Fibroblast of mammary gland (primary cell): Measurements from ENCODE around the gene CA10.

Experiments
- DNase-seq: peaks from one replicate; pipeline ENCODE4 v3.0.0-alpha.2; 2010; ENCODE audit warnings: low read depth
- H3K4me3 ChIP-seq: 2 replicates; pipeline ENCODE4 v1.5.1; 2011; ENCODE audit warnings: low read depth, mild to moderate bottlenecking, low read length, moderate library complexity; ENCODE audit not compliant: control insufficient read depth
- TF ChIP-seq, protein P1 (sequence below): conservative IDR thresholded peaks from 2 replicates; pipeline ENCODE4 v1.5.1; 2011; ENCODE audit warnings: low read depth, low read length, inconsistent platforms; ENCODE audit not compliant: control insufficient read depth, insufficient read depth

The CA10 gene

DNA sequence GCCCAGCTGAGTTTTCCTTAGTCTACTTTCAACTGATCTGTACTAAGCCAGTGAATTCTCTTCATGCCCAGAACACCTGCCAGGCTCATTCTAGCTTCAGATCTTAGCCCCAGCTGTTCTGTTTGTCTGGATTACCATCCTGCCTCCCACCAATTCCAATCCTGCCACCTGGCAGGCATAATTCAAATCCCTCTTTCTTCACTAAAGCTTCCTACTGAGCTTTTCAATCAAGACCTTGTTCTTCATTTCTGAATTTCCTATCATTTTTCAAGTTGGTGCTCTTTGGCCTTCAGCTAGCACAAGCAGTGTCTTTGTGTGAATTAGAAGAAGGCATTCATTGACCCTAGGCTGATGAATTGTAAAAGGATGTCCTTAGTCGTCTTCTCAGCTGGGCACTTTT, 540.5 kb downstream of the CA10 start:
- TF ChIP-seq, protein P1, sequence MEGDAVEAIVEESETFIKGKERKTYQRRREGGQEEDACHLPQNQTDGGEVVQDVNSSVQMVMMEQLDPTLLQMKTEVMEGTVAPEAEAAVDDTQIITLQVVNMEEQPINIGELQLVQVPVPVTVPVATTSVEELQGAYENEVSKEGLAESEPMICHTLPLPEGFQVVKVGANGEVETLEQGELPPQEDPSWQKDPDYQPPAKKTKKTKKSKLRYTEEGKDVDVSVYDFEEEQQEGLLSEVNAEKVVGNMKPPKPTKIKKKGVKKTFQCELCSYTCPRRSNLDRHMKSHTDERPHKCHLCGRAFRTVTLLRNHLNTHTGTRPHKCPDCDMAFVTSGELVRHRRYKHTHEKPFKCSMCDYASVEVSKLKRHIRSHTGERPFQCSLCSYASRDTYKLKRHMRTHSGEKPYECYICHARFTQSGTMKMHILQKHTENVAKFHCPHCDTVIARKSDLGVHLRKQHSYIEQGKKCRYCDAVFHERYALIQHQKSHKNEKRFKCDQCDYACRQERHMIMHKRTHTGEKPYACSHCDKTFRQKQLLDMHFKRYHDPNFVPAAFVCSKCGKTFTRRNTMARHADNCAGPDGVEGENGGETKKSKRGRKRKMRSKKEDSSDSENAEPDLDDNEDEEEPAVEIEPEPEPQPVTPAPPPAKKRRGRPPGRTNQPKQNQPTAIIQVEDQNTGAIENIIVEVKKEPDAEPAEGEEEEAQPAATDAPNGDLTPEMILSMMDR: no peak
- no peak overlapping the region for H3K4me3 ChIP-seq
- no peak for DNase-seq

DNA sequence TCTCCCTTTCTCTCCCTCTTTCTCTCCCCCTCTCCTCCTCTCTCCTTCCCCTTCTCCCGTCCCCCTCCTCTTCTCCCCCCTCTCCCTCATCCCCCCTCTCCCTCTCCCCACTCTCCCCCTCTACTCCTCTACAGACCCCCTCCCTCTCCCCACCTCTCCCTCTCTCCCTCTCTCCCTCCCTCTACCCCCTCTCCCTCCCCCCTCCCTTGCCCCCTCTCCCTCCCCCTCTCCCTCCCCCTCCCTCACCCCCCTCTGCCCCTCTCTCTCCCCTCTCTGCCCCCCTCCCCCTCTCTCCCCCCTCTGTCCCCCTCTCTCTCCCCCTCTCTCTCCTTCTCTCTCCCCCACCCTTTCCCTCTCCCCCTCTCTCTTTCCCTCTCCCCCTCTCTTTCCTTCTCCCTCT, 545.3 kb downstream of the CA10 start:
- DNase-seq: no peak
- H3K4me3 ChIP-seq: no peak overlapping the region
- TF ChIP-seq, protein P1: no peak

DNA sequence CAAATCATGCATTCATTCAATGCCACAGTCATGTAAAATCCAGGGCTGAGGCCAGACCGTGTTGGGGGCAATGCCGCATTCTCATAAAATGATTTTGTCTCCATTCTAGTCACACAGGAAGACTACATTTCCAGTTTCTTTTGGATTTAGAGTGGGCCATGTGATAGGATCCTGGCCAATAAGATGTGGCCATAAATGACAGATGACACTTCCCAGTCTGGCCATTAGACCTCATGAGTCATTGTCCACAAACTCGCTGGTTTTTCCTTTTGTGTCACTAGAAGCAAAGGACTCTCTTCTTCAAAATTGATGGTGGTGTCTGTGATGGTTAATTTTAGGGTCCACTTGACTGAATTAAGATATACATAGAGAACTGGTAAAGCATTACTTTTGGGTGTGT, 545.8 kb downstream of the CA10 start:
- no peak for DNase-seq
- TF ChIP-seq, protein P1: no peak
- no peak overlapping the region for H3K4me3 ChIP-seq

DNA sequence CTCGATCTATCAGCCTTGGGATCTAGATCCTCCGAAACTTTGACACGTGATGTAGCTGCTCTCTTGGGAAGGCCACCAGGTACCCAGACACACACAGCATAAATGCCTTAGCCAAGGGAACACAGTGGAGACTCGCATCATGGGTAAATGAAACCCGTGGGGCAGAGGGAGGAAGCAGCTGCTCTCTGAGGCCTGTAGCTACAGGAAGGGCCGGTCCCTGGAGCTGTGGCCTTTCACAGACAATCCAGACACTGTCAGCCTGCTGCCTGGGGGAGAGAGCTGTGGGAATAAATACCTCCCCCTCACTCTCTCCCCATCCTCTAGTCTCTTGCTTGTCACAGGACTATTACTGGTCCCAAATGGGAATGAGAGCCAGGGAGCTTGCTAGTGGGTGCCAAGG, 546.9 kb downstream of the CA10 start:
- TF ChIP-seq, protein P1: no peak
- no peak for DNase-seq
- H3K4me3 ChIP-seq: no peak overlapping the region

DNA sequence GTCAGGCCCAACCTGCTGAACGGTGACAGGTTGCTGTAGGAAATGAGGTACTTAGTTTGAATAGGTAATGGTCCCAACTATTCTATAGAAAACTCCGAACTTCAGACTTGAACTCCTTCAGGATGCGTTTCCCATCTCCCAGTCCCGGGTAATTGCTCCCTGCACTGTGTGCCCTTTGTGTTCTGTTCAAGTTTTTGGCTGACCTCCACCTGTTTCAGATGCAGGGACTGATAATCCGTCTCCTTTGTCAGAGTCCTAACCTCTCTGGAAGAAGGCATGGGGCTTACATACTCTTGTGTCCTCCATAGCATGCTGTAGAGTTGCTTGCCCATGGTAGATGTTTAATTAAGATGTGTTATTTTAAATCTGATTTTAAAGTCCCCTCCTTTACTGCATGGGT, 547.7 kb downstream of the CA10 start:
- no peak overlapping the region for H3K4me3 ChIP-seq
- DNase-seq: no peak
- TF ChIP-seq, protein P1: no peak

DNA sequence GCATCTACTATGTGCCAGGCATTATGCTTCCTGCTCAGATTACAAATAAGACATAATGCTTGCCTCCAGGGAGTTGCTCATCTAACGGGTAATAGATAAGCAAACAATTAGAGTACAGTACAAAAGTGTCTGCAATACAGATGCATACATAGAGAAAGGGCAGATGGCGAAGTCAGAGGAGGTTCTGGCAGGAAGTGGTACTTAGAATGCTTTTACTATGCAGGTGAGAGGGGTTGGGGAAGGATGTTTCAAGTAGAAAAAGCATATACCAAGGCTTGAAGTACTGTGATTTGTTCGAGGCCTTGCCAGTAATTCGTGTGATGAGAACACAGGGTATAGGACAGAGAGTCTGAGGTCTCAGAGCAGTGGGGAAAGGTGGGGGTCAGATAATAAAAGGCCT, 548.4 kb downstream of the CA10 start:
- DNase-seq: no peak
- no peak overlapping the region for H3K4me3 ChIP-seq
- TF ChIP-seq, protein P1: no peak

DNA sequence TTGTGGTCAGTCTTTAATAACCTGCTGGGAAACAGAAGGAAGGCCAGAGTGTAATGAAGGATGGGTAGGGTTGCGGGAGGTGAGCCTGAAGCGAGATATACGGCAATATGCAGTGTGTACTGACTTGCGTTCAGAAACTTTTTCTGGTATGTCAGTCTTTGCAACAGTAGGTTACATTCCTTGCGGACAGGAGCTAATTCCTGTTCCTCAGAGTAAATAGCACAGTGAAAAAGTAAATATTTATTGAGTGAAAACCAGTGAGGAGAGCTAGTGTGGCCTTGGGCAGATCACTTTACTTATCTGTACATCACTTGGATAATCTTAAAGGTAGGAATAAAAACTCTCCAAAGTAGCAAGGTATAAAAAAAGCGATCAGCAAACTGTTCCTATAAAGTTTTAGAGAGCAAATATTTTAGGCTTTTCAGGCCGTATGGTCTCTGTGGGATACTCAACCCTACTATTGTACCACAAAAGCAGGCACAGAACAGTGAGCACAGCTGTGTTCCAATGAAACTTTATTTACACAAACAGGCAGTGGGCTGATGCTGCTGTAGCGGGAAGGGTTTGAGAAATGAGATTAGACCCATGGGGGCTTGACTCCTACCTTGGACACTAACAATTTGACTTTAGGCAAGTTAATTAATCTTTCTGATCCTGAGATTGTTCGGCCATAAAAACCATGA, 550.1 kb downstream of the CA10 start:
- TF ChIP-seq, protein P1: no peak
- no peak overlapping the region for H3K4me3 ChIP-seq
- no peak for DNase-seq
